Putamen (tissue), 1 donor: ENCODE results near the gene STOML1.

Experiments used
- DNase-seq: peaks from one replicate; pipeline ENCODE4 v3.0.0-alpha.2; 2016; ENCODE audit warnings: low spot score

STOML1 gene

GRCh38 chr15:74019734-74020133, 27.6 kb upstream of the STOML1 start:
- peak; percentile 16 for DNase-seq

- DNase-seq: no peak
Observed at GRCh38 chr15:74013374-74013894, 21.3 kb upstream of the STOML1 start.

- no peak for DNase-seq
Observed at GRCh38 chr15:74011610-74012009, 19.5 kb upstream of the STOML1 start.

- no peak for DNase-seq
Observed at GRCh38 chr15:74010929-74011540, 18.9 kb upstream of the STOML1 start.

GRCh38 chr15:74008901-74009300, 16.8 kb upstream of the STOML1 start:
- DNase-seq: no peak

- DNase-seq: no peak
Observed at GRCh38 chr15:74007820-74008371, 15.8 kb upstream of the STOML1 start.

- DNase-seq: no peak
Observed at GRCh38 chr15:74006774-74007639, 14.9 kb upstream of the STOML1 start.

GRCh38 chr15:73997986-73998385, 5.9 kb upstream of the STOML1 start:
- DNase-seq: no peak

- no peak for DNase-seq
Observed at GRCh38 chr15:73996939-73997338, 4.8 kb upstream of the STOML1 start.

GRCh38 chr15:73996267-73996666, 4.2 kb upstream of the STOML1 start:
- no peak for DNase-seq

- no peak for DNase-seq
Observed at GRCh38 chr15:73994912-73995622, 3.0 kb upstream of the STOML1 start.

- peak; percentile 97 for DNase-seq
Observed at GRCh38 chr15:73994413-73994883, 2.4 kb upstream of the STOML1 start, which contains the start of gene PML. TSS of gene PML (plus strand) at chr15:73994716. CDS start at chr15:73994813, 97 bp downstream.

GRCh38 chr15:73993211-73993994, 1.3 kb upstream of the STOML1 start:
- no peak for DNase-seq

- no peak for DNase-seq
Observed at GRCh38 chr15:73992594-73992898, 451 bp upstream of the STOML1 start.

- DNase-seq: no peak
Observed at GRCh38 chr15:73991260-73991659, 835 bp downstream of the STOML1 start.

- DNase-seq: no peak
Observed at GRCh38 chr15:73990250-73991005, 1.7 kb downstream of the STOML1 start.

GRCh38 chr15:73989001-73989798, 2.9 kb downstream of the STOML1 start:
- DNase-seq: no peak

GRCh38 chr15:73988445-73988969, 3.6 kb downstream of the STOML1 start:
- no peak for DNase-seq

- DNase-seq: no peak
Observed at GRCh38 chr15:73987681-73988444, 4.2 kb downstream of the STOML1 start.
